HepG2 (cell line): ENCODE data around the gene TACC2. TPM values are rescaled to one million over a fixed set of nuclear protein-coding genes. Genes with fewer than 3 reads are reported as not detected.
A peak's percentile ranks its signal among the peaks of the same experiment; 100 is the strongest.

ENCODE experiments used
- KAT2B ChIP-seq: fragments of 150-350 bp; IDR thresholded peaks from 2 replicates; pipeline ENCODE4 v1.6.1; 2014; ENCODE audit warnings: low read depth, low read length, borderline replicate concordance
- NFYB ChIP-seq: sonication (generic); formaldehyde crosslinking; IDR thresholded peaks from 2 replicates; pipeline ENCODE4 v1.4.0; 2020; ENCODE audit warnings: missing genetic modification reagents
- USF2 ChIP-seq, 2 experiments: sonication (generic) in 1 of 2; formaldehyde crosslinking in 1 of 2; IDR thresholded peaks; 2 replicates each; pipeline versions ENCODE4 v1.5.1 to v1.6.1; 2011 to 2020; ENCODE audit warnings: borderline replicate concordance in 1 of 2, low read depth in 1 of 2, low read length in 1 of 2, mild to moderate bottlenecking in 1 of 2, missing genetic modification reagents in 1 of 2, moderate library complexity in 1 of 2
- ZKSCAN5 ChIP-seq: sonication (generic); formaldehyde crosslinking; IDR thresholded peaks from 2 replicates; pipeline ENCODE4 v1.5.1; 2020; ENCODE audit warnings: mild to moderate bottlenecking, missing genetic modification reagents
- ZNF644 ChIP-seq: IDR thresholded peaks from 2 replicates; pipeline ENCODE4 v1.6.1; 2016; ENCODE audit warnings: low read depth
- ZNF770 ChIP-seq: sonication (generic); formaldehyde crosslinking; IDR thresholded peaks from 2 replicates; pipeline ENCODE4 v1.5.0; 2020; ENCODE audit warnings: mild to moderate bottlenecking, missing genetic modification reagents
- polyA plus RNA-seq, 8 experiments: library from polyadenylated mRNA; depleted of rRNA in 3 of 8; stranded (reverse) in 7 of 8; unstranded in 1 of 8; fragments of >200 nt; fragmentation: Illumina TruSeq in 4 of 8; extraction: Trizol in 4 of 8; gene quantifications; 2 replicates each; pipeline versions ENCODE4 v1.2.1 to v1.2.3, GENCODE V29; 2011 to 2016; ENCODE audit warnings: low read depth in 4 of 8, missing spikeins in 1 of 8, mixed read lengths in 1 of 8; ENCODE audit not compliant: insufficient read depth in 1 of 8
- total RNA-seq, 5 experiments: library from RNA; depleted of rRNA; stranded (reverse); fragments of >200 nt; fragmentation: Illumina TruSeq; extraction: Trizol; gene quantifications; 2 replicates each; pipeline ENCODE4 v1.2.3, GENCODE V29; 2016; ENCODE audit warnings: low read depth in 1 of 5
- TF ChIP-seq, protein P1 (sequence below): sonication (generic); formaldehyde crosslinking; IDR thresholded peaks from 2 replicates; pipeline ENCODE4 v1.5.1; 2020; ENCODE audit warnings: mild to moderate bottlenecking, missing genetic modification reagents, moderate library complexity
- TF ChIP-seq, protein P2 (sequence below): sonication (generic); formaldehyde crosslinking; IDR thresholded peaks from 2 replicates; pipeline ENCODE4 v1.4.0; 2020; ENCODE audit warnings: mild to moderate bottlenecking, missing genetic modification reagents
- TF ChIP-seq, protein P3 (sequence below): IDR thresholded peaks from 2 replicates; pipeline ENCODE4 v1.6.1; 2016; ENCODE audit warnings: mild to moderate bottlenecking, missing biosample characterization, missing genetic modification reagents
- TF ChIP-seq, protein P4 (sequence below): sonication (generic); formaldehyde crosslinking; IDR thresholded peaks from 2 replicates; pipeline ENCODE4 v1.5.0; 2020; ENCODE audit warnings: missing genetic modification reagents

The TACC2 gene
- total and polyA plus RNA-seq, 2 of the 13 experiments (the other 11 are each of a cell fraction or from before 2014, with no cell fraction given), result 11.8 to 16.0 TPM

DNA sequence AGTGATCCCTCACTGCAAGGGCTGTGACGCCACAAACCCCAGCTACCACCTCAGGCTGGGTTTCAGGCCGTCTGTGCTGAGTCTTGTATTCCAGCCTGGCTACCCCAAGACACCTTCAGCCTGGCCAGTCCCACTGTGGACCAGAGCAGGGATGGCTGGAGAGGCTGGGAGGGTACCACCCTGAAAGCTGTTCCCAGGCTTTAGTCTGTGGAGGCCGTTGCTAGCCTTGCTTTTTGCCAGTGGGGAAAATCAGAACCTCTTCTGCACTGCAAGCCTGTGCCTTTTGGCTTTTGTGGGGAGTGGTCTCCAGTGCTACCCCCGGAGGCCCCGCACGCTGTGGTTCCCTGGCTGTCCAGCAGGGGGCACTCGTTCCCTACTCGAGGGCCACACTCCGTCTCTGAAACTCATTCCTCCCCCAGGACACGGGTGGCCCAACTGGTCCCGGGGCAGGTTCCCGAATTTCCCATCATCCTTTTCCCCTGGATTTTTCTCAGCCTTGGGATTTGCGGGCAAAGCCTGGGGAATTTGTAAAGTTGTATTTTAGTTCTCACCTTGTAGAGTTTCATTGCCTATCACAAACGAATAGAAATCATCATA lies 153.8 kb downstream of the TACC2 start (continued):
- TF ChIP-seq, protein P1, sequence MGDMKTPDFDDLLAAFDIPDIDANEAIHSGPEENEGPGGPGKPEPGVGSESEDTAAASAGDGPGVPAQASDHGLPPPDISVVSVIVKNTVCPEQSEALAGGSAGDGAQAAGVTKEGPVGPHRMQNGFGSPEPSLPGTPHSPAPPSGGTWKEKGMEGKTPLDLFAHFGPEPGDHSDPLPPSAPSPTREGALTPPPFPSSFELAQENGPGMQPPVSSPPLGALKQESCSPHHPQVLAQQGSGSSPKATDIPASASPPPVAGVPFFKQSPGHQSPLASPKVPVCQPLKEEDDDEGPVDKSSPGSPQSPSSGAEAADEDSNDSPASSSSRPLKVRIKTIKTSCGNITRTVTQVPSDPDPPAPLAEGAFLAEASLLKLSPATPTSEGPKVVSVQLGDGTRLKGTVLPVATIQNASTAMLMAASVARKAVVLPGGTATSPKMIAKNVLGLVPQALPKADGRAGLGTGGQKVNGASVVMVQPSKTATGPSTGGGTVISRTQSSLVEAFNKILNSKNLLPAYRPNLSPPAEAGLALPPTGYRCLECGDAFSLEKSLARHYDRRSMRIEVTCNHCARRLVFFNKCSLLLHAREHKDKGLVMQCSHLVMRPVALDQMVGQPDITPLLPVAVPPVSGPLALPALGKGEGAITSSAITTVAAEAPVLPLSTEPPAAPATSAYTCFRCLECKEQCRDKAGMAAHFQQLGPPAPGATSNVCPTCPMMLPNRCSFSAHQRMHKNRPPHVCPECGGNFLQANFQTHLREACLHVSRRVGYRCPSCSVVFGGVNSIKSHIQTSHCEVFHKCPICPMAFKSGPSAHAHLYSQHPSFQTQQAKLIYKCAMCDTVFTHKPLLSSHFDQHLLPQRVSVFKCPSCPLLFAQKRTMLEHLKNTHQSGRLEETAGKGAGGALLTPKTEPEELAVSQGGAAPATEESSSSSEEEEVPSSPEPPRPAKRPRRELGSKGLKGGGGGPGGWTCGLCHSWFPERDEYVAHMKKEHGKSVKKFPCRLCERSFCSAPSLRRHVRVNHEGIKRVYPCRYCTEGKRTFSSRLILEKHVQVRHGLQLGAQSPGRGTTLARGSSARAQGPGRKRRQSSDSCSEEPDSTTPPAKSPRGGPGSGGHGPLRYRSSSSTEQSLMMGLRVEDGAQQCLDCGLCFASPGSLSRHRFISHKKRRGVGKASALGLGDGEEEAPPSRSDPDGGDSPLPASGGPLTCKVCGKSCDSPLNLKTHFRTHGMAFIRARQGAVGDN (CRISPR knock-in tag), result peak; percentile 39
- TF ChIP-seq KAT2B (no peak), USF2 (IDR thresholded peaks at IDR 0.05; ENCODE audit: low read depth, low read length) (no peak), USF2 (CRISPR knock-in tag; IDR thresholded peaks at IDR 0.05; ENCODE audit: borderline replicate concordance) (no peak), NFYB (CRISPR knock-in tag) (no peak), ZNF644 (no peak), ZNF770 (CRISPR knock-in tag) (no peak), ZKSCAN5 (CRISPR knock-in tag) (no peak)
- TF ChIP-seq, protein P2, sequence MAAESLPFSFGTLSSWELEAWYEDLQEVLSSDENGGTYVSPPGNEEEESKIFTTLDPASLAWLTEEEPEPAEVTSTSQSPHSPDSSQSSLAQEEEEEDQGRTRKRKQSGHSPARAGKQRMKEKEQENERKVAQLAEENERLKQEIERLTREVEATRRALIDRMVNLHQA (CRISPR knock-in tag), result no peak
- TF ChIP-seq, protein P3, sequence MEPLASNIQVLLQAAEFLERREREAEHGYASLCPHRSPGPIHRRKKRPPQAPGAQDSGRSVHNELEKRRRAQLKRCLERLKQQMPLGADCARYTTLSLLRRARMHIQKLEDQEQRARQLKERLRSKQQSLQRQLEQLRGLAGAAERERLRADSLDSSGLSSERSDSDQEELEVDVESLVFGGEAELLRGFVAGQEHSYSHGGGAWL (CRISPR knock-in tag), result no peak
- TF ChIP-seq, protein P4, sequence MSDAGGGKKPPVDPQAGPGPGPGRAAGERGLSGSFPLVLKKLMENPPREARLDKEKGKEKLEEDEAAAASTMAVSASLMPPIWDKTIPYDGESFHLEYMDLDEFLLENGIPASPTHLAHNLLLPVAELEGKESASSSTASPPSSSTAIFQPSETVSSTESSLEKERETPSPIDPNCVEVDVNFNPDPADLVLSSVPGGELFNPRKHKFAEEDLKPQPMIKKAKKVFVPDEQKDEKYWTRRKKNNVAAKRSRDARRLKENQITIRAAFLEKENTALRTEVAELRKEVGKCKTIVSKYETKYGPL (CRISPR knock-in tag), result no peak
